ENCODE measurements around the gene DENND4A. TPM values are rescaled to one million over a fixed set of nuclear protein-coding genes. Genes with fewer than 3 reads are reported as not detected.
A peak's percentile ranks its signal among the peaks of the same experiment; 100 is the strongest.

Gene DENND4A
- total RNA-seq, 1 experiment from 2014 or later: 12.7 TPM

- no peaks in the 10 kb centered on the region for H3K9me3 ChIP-seq
- intact Hi-C loops (cut with micrococcal nuclease; ENCODE audit: unreplicated experiment): no loop called here
- no peak for TF ChIP-seq CTCF (IDR thresholded peaks at IDR 0.05; ENCODE audit: insufficient read depth in 1 of 2, low read depth in 1 of 2, low read length in 1 of 2, severe bottlenecking in 1 of 2, unreplicated experiment in 1 of 2)
- H3K9me3 Mint-ChIP-seq (ENCODE audit: unreplicated experiment): no peaks in the 10 kb centered on the region
- peak overlapping the region; percentile 74 for H3K4me3 ChIP-seq (ENCODE audit: low read depth, low read length)
- peaks cover 15% of the 10 kb centered on the region; the same call in 1 of the 2 replicates for H3K4me1 ChIP-seq
- no peak for DNase-seq
- TSS peak; percentile 43 for BruUV-seq (replicated peaks)
- H3K36me3 Mint-ChIP-seq (ENCODE audit: insufficient read depth, unreplicated experiment): peaks cover 8% of the 10 kb centered on the region
- H3K36me3 ChIP-seq (ENCODE audit: control insufficient read depth, insufficient read depth, low read length): no peaks in the 10 kb centered on the region
- peaks cover 7% of the 10 kb centered on the region for H3K4me1 Mint-ChIP-seq (ENCODE audit: low read depth, unreplicated experiment)
- no peaks in the 10 kb centered on the region for H3K27me3 ChIP-seq (replicated peaks; ENCODE audit: control insufficient read depth, insufficient read depth, low read length)
- ChIA-PET POLR2A (interaction anchor here (0.6 to 2.0 kb wide), 4 partner anchors 42 to 180 kb away, joined by 3 to 12 read pairs (median 8); partner anchors contain the start of genes INTS14 and RAB11A), CTCF (interaction anchor here (0.5 to 1.6 kb wide), 2 partner anchors 42 to 68 kb away, joined by 3 to 4 read pairs; no protein-coding TSS in a partner anchor)
- peak overlapping the region; percentile 71 for H3K27ac Mint-ChIP-seq (ENCODE audit: unreplicated experiment)
- H3K4me3 Mint-ChIP-seq (ENCODE audit: unreplicated experiment): peak overlapping the region; percentile 95
- H3K27me3 Mint-ChIP-seq (ENCODE audit: insufficient read depth, unreplicated experiment): no peaks in the 10 kb centered on the region
These were observed 1.3 kb downstream of the DENND4A start for GRCh38 chr15:65790694-65791334.

- peak overlapping the region; percentile 95 for H3K4me3 Mint-ChIP-seq (ENCODE audit: unreplicated experiment)
- ChIA-PET POLR2A (no interaction called here), CTCF (interaction anchor here (1.6 kb wide), 1 partner anchor 43 kb away, joined by 4 read pairs; no protein-coding TSS in a partner anchor)
- Histone ChIP-seq H3K4me3 (ENCODE audit: low read depth, low read length) (no peak overlapping the region), H3K36me3 (ENCODE audit: control insufficient read depth, insufficient read depth, low read length) (no peaks in the 10 kb centered on the region), H3K27me3 (replicated peaks; ENCODE audit: control insufficient read depth, insufficient read depth, low read length) (no peaks in the 10 kb centered on the region), H3K9me3 (no peaks in the 10 kb centered on the region), H3K4me1 (peaks cover 15% of the 10 kb centered on the region; the same call in 1 of the 2 replicates)
- no TSS peak for BruUV-seq (replicated peaks)
- DNase-seq: no peak
- H3K27ac Mint-ChIP-seq (ENCODE audit: unreplicated experiment): no peak overlapping the region
- H3K4me1 Mint-ChIP-seq (ENCODE audit: low read depth, unreplicated experiment): peaks cover 7% of the 10 kb centered on the region
- TF ChIP-seq CTCF (IDR thresholded peaks at IDR 0.05; ENCODE audit: insufficient read depth in 1 of 2, low read depth in 1 of 2, low read length in 1 of 2, severe bottlenecking in 1 of 2, unreplicated experiment in 1 of 2): no peak
- intact Hi-C loops (cut with micrococcal nuclease; ENCODE audit: unreplicated experiment): no loop called here
- H3K9me3 Mint-ChIP-seq (ENCODE audit: unreplicated experiment): no peaks in the 10 kb centered on the region
- peaks cover 8% of the 10 kb centered on the region for H3K36me3 Mint-ChIP-seq (ENCODE audit: insufficient read depth, unreplicated experiment)
- no peaks in the 10 kb centered on the region for H3K27me3 Mint-ChIP-seq (ENCODE audit: insufficient read depth, unreplicated experiment)
These were observed 2.2 kb downstream of the DENND4A start for GRCh38 chr15:65789759-65790425.

GRCh38 chr15:65789105-65789504 is 3.0 kb downstream of the DENND4A start:
- H3K4me1 Mint-ChIP-seq (ENCODE audit: low read depth, unreplicated experiment): peaks cover 8% of the 10 kb centered on the region
- no peak overlapping the region for H3K4me3 ChIP-seq (ENCODE audit: low read depth, low read length)
- no peaks in the 10 kb centered on the region for H3K9me3 ChIP-seq
- no TSS peak for BruUV-seq (replicated peaks)
- H3K27ac Mint-ChIP-seq (ENCODE audit: unreplicated experiment): no peak overlapping the region
- no peak for TF ChIP-seq CTCF (IDR thresholded peaks at IDR 0.05; ENCODE audit: insufficient read depth in 1 of 2, low read depth in 1 of 2, low read length in 1 of 2, severe bottlenecking in 1 of 2, unreplicated experiment in 1 of 2)
- H3K36me3 Mint-ChIP-seq (ENCODE audit: insufficient read depth, unreplicated experiment): peaks cover 8% of the 10 kb centered on the region
- no peaks in the 10 kb centered on the region for H3K36me3 ChIP-seq (ENCODE audit: control insufficient read depth, insufficient read depth, low read length)
- H3K27me3 ChIP-seq (replicated peaks; ENCODE audit: control insufficient read depth, insufficient read depth, low read length): no peaks in the 10 kb centered on the region
- H3K4me1 ChIP-seq: peaks cover 19% of the 10 kb centered on the region
- no peaks in the 10 kb centered on the region for H3K27me3 Mint-ChIP-seq (ENCODE audit: insufficient read depth, unreplicated experiment)
- no peak for DNase-seq
- H3K4me3 Mint-ChIP-seq (ENCODE audit: unreplicated experiment): no peak overlapping the region
- intact Hi-C loops (cut with micrococcal nuclease; ENCODE audit: unreplicated experiment): no loop called here
- POLR2A ChIA-PET: no interaction called here
- CTCF ChIA-PET: no interaction called here
- no peaks in the 10 kb centered on the region for H3K9me3 Mint-ChIP-seq (ENCODE audit: unreplicated experiment)

Measured in Caco-2 (cell line).